HL-60 (cell line): ENCODE data around the gene PRPSAP2.

Source experiments
- GABPA ChIP-seq: IDR thresholded peaks from 2 replicates; pipeline ENCODE4 v1.6.1; 2012; ENCODE audit warnings: low read depth
- POLR2AphosphoS5 ChIP-seq: IDR thresholded peaks from 2 replicates; pipeline ENCODE4 v1.6.1; 2012; ENCODE audit warnings: low read depth
- SPI1 ChIP-seq: IDR thresholded peaks from 2 replicates; pipeline ENCODE4 v1.6.1; 2012; ENCODE audit warnings: low read depth, mild to moderate bottlenecking, borderline replicate concordance
- TF ChIP-seq, protein P1 (sequence below): IDR thresholded peaks from one replicate; pipeline ENCODE4 v1.5.1; 2011; ENCODE audit warnings: low read length, control low read depth, inconsistent platforms; ENCODE audit not compliant: insufficient read depth
- TF ChIP-seq, protein P2 (sequence below): IDR thresholded peaks from 2 replicates; pipeline ENCODE4 v1.6.1; 2012; ENCODE audit warnings: low read depth; ENCODE audit not compliant: insufficient replicate concordance

DNA sequence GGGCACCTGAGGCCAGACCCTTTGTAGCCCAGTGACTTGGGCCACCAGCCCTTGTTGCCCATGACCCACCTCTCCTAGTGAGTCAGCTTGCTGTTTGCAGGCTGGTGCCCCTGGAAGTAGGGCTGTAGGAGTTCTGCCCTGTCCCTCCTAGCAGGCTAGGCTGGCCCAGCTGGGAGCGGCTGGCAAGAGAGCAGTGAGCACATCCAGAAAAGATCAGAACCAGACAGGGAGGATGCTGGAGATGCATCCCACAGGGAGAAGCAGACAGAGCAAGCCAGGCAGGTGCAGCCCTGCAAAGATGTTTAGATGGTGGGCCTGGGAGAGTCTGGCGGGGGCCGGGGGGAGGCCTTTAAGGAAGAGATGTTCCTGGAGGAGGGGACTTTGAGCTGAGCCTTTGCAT is 96.4 kb downstream of the PRPSAP2 start:
- TF ChIP-seq GABPA (no peak), POLR2AphosphoS5 (no peak), SPI1 (no peak)
- TF ChIP-seq, protein P1, sequence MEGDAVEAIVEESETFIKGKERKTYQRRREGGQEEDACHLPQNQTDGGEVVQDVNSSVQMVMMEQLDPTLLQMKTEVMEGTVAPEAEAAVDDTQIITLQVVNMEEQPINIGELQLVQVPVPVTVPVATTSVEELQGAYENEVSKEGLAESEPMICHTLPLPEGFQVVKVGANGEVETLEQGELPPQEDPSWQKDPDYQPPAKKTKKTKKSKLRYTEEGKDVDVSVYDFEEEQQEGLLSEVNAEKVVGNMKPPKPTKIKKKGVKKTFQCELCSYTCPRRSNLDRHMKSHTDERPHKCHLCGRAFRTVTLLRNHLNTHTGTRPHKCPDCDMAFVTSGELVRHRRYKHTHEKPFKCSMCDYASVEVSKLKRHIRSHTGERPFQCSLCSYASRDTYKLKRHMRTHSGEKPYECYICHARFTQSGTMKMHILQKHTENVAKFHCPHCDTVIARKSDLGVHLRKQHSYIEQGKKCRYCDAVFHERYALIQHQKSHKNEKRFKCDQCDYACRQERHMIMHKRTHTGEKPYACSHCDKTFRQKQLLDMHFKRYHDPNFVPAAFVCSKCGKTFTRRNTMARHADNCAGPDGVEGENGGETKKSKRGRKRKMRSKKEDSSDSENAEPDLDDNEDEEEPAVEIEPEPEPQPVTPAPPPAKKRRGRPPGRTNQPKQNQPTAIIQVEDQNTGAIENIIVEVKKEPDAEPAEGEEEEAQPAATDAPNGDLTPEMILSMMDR, result no peak
- TF ChIP-seq, protein P2, sequence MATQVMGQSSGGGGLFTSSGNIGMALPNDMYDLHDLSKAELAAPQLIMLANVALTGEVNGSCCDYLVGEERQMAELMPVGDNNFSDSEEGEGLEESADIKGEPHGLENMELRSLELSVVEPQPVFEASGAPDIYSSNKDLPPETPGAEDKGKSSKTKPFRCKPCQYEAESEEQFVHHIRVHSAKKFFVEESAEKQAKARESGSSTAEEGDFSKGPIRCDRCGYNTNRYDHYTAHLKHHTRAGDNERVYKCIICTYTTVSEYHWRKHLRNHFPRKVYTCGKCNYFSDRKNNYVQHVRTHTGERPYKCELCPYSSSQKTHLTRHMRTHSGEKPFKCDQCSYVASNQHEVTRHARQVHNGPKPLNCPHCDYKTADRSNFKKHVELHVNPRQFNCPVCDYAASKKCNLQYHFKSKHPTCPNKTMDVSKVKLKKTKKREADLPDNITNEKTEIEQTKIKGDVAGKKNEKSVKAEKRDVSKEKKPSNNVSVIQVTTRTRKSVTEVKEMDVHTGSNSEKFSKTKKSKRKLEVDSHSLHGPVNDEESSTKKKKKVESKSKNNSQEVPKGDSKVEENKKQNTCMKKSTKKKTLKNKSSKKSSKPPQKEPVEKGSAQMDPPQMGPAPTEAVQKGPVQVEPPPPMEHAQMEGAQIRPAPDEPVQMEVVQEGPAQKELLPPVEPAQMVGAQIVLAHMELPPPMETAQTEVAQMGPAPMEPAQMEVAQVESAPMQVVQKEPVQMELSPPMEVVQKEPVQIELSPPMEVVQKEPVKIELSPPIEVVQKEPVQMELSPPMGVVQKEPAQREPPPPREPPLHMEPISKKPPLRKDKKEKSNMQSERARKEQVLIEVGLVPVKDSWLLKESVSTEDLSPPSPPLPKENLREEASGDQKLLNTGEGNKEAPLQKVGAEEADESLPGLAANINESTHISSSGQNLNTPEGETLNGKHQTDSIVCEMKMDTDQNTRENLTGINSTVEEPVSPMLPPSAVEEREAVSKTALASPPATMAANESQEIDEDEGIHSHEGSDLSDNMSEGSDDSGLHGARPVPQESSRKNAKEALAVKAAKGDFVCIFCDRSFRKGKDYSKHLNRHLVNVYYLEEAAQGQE, result no peak
